ENCODE data around the gene MUS81. TPM values are rescaled to one million over a fixed set of nuclear protein-coding genes. Genes with fewer than 3 reads are reported as not detected.

Gene MUS81
- total and polyA plus RNA-seq, 9 of the 15 experiments (the other 6 are each of a cell fraction or from before 2014, with no cell fraction given), result 13.4 to 118 (median 53.7) TPM

- TF ChIP-seq SRF (CRISPR knock-in tag; IDR thresholded peaks at IDR 0.05) (no peak; a peak in 1 of 4 replicates), RBM25 (IDR thresholded peaks at IDR 0.05; ENCODE audit: low read depth, low read length, severe bottlenecking) (no peak), ZNF316 (IDR thresholded peaks at IDR 0.05) (no peak), RBM14 (IDR thresholded peaks at IDR 0.05; ENCODE audit: borderline replicate concordance, insufficient read depth, low read depth, low read length) (no peak), ZNF217 (CRISPR knock-in tag; IDR thresholded peaks at IDR 0.05) (no peak), HEY1 (CRISPR knock-in tag; IDR thresholded peaks at IDR 0.05; ENCODE audit: borderline replicate concordance) (no peak), TBL1XR1 (IDR thresholded peaks at IDR 0.05; ENCODE audit: low read length in 2 of 2) (no peak), GATA2 (CRISPR knock-in tag; IDR thresholded peaks at IDR 0.05) (no peak), ZFP91 (CRISPR knock-in tag; IDR thresholded peaks at IDR 0.05) (no peak), SETDB1 (IDR thresholded peaks at IDR 0.05; ENCODE audit: low read length) (no peak), GMEB1 (CRISPR knock-in tag; IDR thresholded peaks at IDR 0.05) (no peak), ESRRB (CRISPR knock-in tag; IDR thresholded peaks at IDR 0.05; ENCODE audit: borderline replicate concordance) (no peak), ZNF436 (CRISPR knock-in tag; IDR thresholded peaks at IDR 0.05) (no peak), TAL1 (IDR thresholded peaks at IDR 0.05) (no peak), PHTF2 (CRISPR knock-in tag; IDR thresholded peaks at IDR 0.05) (no peak), ZNF347 (CRISPR knock-in tag; IDR thresholded peaks at IDR 0.05; ENCODE audit: low read depth) (no peak), HMBOX1 (IDR thresholded peaks at IDR 0.05) (peak; percentile 27; the same call in 1 of the 2 replicates), TCF7 (IDR thresholded peaks at IDR 0.05; ENCODE audit: borderline replicate concordance) (no peak), CBFA2T3 (IDR thresholded peaks at IDR 0.05) (peak; percentile 41; the same call in 1 of the 2 replicates)
- TF ChIP-seq, protein P1, sequence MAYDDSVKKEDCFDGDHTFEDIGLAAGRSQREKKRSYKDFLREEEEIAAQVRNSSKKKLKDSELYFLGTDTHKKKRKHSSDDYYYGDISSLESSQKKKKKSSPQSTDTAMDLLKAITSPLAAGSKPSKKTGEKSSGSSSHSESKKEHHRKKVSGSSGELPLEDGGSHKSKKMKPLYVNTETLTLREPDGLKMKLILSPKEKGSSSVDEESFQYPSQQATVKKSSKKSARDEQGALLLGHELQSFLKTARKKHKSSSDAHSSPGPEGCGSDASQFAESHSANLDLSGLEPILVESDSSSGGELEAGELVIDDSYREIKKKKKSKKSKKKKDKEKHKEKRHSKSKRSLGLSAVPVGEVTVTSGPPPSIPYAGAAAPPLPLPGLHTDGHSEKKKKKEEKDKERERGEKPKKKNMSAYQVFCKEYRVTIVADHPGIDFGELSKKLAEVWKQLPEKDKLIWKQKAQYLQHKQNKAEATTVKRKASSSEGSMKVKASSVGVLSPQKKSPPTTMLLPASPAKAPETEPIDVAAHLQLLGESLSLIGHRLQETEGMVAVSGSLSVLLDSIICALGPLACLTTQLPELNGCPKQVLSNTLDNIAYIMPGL (CRISPR knock-in tag; IDR thresholded peaks at IDR 0.05), result no peak
- TF ChIP-seq, protein P2, sequence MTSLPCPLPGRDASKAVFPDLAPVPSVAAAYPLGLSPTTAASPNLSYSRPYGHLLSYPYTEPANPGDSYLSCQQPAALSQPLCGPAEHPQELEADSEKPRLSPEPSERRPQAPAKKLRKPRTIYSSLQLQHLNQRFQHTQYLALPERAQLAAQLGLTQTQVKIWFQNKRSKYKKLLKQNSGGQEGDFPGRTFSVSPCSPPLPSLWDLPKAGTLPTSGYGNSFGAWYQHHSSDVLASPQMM (CRISPR knock-in tag; IDR thresholded peaks at IDR 0.05), result no peak
Measured at GRCh38 chr11:65903068-65903481, 42.8 kb downstream of the MUS81 start (continued).
